Measurements from ENCODE around the gene PLCL1.

DNA sequence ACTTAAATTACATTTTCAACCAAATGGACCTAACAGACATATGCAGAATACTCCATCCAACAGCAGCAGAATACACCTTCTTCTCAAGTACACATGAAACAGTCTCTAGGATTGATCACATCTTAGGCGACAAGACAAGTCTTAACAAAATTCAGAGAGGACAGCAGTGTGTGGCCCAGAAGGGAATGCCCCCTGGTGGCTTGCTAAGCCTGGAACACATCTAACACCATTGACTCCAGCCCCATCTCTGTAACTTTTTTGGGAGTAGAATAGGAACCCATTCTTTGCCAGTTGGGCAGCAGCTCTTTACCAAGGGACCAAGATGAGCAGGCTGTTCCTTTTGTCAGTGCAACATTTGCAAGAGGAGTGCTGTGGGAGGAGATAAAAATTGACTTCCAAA lies 249.9 kb downstream of the PLCL1 start:
- peak; percentile 52 for TF ChIP-seq CTCF (conservative IDR thresholded peaks at IDR 0.05)
- no peak for TF ChIP-seq ZFX (IDR thresholded peaks at IDR 0.05)
